HCT116 (cell line): Measurements from ENCODE around the gene PRORP.

Experiments
- ATF3 ChIP-seq: IDR thresholded peaks from 2 replicates; pipeline ENCODE4 v1.6.1; 2012
- EGR1 ChIP-seq: IDR thresholded peaks from 2 replicates; pipeline ENCODE4 v1.6.1; 2012; ENCODE audit warnings: low read depth
- EZH2 ChIP-seq: fragments of 200-600 bp; sonication (generic); IDR thresholded peaks from 2 replicates; pipeline ENCODE4 v1.6.1; 2017; ENCODE audit warnings: antibody characterized with exemption, mixed run types
- EZH2phosphoT487 ChIP-seq: fragments of 200-600 bp; IDR thresholded peaks from 2 replicates; pipeline ENCODE4 v1.6.1; 2018; ENCODE audit warnings: antibody characterized with exemption, borderline replicate concordance
- POLR2A ChIP-seq: IDR thresholded peaks from 2 replicates; pipeline ENCODE4 v1.7.0; 2011; ENCODE audit warnings: borderline replicate concordance; ENCODE audit not compliant: insufficient read depth, insufficient read length; ENCODE audit errors: extremely low read depth
- POLR2AphosphoS5 ChIP-seq: IDR thresholded peaks from 2 replicates; pipeline ENCODE4 v1.6.1; 2011; ENCODE audit warnings: mild to moderate bottlenecking, low read depth, low read length, moderate library complexity
- RAD21 ChIP-seq: IDR thresholded peaks from 2 replicates; pipeline ENCODE4 v1.6.1; 2012; ENCODE audit warnings: low read depth, mild to moderate bottlenecking
- TCF7L2 ChIP-seq: IDR thresholded peaks from 2 replicates; pipeline ENCODE4 v1.7.0; 2011; ENCODE audit warnings: borderline replicate concordance, inconsistent platforms; ENCODE audit not compliant: insufficient read depth, insufficient read length; ENCODE audit errors: extremely low read depth
- YY1 ChIP-seq: IDR thresholded peaks from 2 replicates; pipeline ENCODE4 v1.6.1; 2011; ENCODE audit warnings: low read length, low read depth, moderate library complexity, mild to moderate bottlenecking; ENCODE audit not compliant: insufficient replicate concordance; ENCODE audit errors: extremely low read depth
- TF ChIP-seq, protein P1 (sequence below), 3 experiments: fragments of 200-600 bp in 1 of 3; sonication (generic) in 1 of 3; IDR thresholded peaks in 2 of 3; conservative IDR thresholded peaks in 1 of 3; 2 replicates each; pipeline ENCODE4 v1.5.1; 2012 to 2017; ENCODE audit warnings: low read depth in 2 of 3, low read length in 2 of 3, antibody characterized with exemption in 1 of 3, borderline replicate concordance in 1 of 3, control low read depth in 1 of 3, mild to moderate bottlenecking in 1 of 3, mixed read lengths in 1 of 3, mixed run types in 1 of 3, moderate library complexity in 1 of 3; ENCODE audit not compliant: insufficient read depth in 1 of 3

- TF ChIP-seq, protein P1, sequence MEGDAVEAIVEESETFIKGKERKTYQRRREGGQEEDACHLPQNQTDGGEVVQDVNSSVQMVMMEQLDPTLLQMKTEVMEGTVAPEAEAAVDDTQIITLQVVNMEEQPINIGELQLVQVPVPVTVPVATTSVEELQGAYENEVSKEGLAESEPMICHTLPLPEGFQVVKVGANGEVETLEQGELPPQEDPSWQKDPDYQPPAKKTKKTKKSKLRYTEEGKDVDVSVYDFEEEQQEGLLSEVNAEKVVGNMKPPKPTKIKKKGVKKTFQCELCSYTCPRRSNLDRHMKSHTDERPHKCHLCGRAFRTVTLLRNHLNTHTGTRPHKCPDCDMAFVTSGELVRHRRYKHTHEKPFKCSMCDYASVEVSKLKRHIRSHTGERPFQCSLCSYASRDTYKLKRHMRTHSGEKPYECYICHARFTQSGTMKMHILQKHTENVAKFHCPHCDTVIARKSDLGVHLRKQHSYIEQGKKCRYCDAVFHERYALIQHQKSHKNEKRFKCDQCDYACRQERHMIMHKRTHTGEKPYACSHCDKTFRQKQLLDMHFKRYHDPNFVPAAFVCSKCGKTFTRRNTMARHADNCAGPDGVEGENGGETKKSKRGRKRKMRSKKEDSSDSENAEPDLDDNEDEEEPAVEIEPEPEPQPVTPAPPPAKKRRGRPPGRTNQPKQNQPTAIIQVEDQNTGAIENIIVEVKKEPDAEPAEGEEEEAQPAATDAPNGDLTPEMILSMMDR (IDR thresholded peaks at IDR 0.05 in 2 of 3, conservative IDR thresholded peaks at IDR 0.05 in 1 of 3; ENCODE audit: borderline replicate concordance in 1 of 3, insufficient read depth in 1 of 3, low read depth in 2 of 3, low read length in 2 of 3): no peak
- TF ChIP-seq EGR1: no peak
- TF ChIP-seq ATF3: no peak
- no peak for TF ChIP-seq EZH2
- TF ChIP-seq EZH2phosphoT487: no peak
- no peak for TF ChIP-seq POLR2A
- no peak for TF ChIP-seq TCF7L2
- no peak for TF ChIP-seq YY1
- no peak for TF ChIP-seq POLR2AphosphoS5
- no peak for TF ChIP-seq RAD21
These were observed 33.8 kb upstream of the PRORP start for GRCh38 chr14:35088514-35088913.
